GM19238 (cell line): Measurements from ENCODE around the gene RACK1.
"Not testable (repeated sequence)": the region's sequence is repeated elsewhere in the genome, so short reads cannot be mapped to it uniquely, and the experiment has no call there.

Experiments
- DNase-seq: peaks from one replicate; pipeline ENCODE4 v3.0.0; 2011; ENCODE audit warnings: low spot score; ENCODE audit not compliant: insufficient read length

Gene RACK1

DNA sequence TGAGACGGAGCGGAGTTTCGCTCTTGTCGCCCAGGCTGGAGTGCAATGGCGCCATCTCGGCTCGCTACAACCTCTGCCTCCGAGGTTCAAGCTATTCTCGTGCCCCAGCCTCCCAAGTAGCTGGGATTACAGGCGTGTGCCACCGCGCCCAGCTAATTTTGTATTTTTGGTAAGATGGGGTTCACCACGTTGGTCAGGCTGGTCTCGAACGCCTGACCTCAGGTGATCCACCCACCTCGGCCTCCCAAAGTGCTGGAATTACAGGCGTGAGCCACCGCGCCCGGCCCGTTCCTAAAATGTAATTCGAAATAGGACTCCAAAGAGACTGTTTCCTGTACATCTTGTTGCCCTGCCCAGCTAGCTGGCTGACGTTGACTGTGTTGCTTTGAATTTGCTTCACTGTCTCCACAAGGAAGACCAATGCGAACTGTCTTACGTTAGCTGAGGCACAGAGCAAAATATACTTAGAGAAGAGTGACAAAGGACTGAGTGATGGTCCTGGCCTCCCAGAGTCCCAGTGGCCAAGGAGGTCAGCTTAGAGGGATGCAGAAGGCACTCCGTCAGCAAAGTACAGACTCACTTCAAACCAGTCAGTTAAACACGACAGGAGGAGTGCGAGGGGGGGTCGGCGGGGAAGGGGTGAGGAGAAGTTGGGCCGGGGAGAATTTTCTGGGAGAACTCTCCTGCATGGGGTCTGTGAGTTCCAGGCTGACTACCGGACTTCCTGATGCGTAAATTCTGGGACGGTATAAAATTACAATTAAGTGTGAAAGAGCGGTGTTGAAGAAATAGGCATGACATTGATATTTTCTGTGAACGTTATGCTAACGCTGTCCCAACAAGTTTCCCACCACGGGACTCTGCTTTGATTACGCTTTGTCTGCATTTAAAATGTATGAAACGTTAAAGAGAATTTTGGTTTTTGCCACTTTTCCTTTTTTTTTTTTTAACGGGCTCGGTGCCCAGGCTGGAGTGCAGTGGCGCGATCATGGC is 27.4 kb downstream of the RACK1 start:
- no peak for DNase-seq

- not testable (repeated sequence) for DNase-seq
Measured at GRCh38 chr5:181214249-181214648, 29.5 kb downstream of the RACK1 start.

DNA sequence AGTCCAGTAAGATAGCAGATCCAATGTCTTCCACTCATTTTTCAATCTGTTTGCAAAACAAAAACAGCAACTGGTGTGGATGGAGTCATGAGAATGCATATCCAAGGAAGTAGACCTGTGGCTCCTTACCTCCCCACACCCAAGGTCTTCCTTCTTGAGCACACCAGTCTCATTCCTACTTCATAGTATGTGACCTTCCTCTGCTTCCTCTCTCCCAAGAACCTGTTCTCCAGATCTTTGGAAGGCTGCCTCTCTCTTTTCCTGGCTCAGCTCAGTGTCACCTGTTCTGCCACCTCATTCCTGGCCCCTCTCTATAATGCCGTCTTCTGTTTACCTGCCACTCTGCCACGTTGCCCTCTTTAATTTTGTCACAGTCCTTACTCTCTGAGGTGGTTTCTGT is 30.8 kb downstream of the RACK1 start:
- no peak for DNase-seq

GRCh38 chr5:181212080-181212479 is 31.6 kb downstream of the RACK1 start:
- DNase-seq = no peak

- no peak for DNase-seq
Measured at GRCh38 chr5:181211208-181211607, 32.5 kb downstream of the RACK1 start.

DNA sequence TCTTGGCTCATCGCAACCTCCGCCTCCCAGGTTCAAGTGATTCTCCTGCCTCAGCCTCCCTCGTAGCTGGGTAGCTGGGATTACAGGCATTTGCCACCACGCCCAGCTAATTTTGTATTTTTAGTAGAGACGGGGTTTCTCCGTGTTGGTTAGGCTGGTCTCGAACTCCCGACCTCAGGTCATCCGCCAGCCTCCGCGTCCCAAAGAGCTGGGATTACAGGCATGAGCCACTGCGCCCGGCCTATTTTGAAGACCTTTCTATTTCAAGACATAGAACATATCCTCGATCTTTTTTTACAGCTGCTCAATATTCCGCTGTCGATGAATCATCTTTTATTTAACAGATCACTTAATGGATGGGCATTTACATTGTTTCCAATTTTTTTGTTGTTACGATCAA is 33.0 kb downstream of the RACK1 start:
- not testable (repeated sequence) for DNase-seq

- DNase-seq = not testable (repeated sequence)
Measured at GRCh38 chr5:181210148-181210547, 33.6 kb downstream of the RACK1 start.

DNA sequence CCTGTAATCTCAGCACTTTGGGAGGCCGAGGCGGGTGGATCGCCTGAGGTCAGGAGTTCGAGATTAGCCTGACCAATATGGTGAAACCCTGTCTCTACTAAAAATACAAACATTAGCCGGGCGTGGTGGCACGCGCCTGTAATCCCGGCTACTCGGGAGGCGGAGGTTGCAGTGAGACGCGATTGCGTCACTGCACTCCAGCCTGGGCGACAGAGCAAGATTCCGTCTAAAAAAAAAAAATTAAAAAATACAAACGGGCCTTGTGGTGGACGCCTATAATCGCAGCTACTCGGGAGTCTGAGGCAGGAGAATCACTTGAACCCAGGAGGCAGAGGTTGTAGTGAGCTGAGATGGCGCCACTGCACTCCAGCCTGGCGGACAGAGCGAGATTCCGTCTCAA is 34.7 kb downstream of the RACK1 start:
- DNase-seq = not testable (repeated sequence)

DNA sequence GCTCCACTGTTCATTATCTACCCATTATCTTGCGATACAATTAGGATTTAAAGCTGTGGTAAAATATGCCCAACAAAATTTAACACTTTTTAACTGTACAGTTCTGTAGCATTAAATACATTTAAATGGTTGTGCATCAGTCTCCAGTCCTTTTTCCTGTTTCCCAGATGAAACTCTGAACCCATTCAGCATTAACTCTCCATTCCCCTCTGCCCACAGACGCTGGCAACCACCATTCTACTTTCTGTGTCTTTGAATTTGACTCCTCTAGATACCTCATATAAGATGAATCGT is 35.8 kb downstream of the RACK1 start:
- DNase-seq = no peak

- DNase-seq = no peak
Measured at GRCh38 chr5:181207214-181207959, 36.3 kb downstream of the RACK1 start.

GRCh38 chr5:181205761-181206649 is 37.7 kb downstream of the RACK1 start:
- peak; percentile 16 for DNase-seq

DNA sequence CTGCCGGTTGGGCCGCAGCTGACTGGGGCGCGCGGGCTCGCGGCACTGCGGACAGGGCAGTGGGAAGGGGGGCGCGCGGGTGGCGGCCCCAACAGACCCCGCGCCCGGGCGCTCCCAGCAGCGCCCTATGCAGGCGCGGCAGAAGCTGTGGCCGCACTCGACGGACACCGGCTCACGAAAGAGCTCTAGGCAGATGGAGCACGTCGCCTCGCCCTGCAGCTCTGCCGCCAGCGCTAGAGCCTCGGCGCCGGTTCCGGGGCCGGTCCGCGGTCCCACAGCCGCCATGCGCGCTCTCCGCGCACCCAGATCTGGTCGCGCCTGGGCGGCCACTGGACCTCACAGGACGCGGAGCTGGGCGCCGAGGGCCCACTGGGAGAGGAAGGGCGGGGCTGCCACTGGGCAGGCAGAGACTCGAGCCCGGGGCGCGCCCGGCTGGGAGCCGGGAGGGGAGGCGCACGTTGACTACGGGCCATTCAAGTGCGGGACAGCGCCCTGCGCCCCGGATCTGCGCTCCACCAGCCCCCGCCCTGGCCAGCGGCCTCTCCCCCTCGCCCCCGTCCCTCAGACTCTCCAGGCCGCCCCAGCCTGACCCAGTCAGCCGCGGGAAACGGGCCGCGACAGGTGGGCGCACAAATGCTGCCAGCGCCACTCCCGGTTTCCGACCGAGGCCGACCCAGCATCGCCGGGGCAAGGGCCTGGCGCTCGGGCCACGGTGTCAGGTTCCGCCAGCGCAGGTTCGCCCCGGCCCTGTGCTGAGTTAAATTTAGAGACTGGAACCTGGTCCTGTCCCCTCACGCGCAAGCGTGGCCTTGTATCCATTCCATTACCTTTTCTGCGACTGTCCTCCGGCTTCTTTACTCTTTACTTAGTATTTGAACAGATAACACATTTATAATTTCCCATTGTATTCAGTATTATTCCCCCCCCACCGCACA is 38.6 kb downstream of the RACK1 start, which contains the start of gene TRIM7:
TSS of gene TRIM7 (minus strand) at position 371 of the 935 bp plus-strand sequence. CDS start at position 285, 86 bp downstream.
- peak; percentile 32 for DNase-seq

DNA sequence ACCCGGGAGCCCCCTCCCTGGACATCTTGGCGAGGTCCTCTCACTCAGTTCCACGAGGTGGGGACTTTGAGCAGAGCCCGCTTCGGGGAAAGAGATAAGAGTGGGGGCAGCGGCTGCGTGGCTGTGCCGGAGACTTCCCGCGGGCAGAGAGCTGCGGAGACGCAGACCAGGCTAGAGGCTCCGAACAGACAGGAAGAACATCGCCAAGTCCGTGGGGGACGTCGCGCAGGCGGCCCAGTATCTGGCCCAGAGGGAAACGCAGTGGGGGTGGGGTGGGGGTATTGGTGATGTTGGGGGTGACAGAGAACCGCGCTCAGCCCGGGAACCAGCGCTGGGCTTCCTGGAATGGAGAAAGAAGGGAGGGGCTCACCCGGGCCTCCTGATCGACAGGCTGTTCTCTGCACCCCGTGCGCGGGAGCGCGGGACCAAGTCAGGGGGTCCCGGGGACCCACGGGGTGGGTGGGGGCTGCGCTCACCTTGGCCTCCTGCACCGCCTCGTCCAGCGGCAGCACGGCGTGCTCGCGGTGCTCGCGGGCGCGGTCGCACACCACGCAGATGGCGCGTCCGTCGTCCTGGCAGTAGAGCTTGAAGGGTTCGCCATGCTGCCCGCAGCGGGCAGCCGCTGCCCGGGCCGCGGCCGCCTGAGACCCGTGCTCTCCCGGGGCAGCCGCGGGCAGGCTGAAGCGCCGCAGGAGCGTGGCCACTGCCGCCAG is 39.4 kb downstream of the RACK1 start:
- peak; percentile 16 for DNase-seq

DNA sequence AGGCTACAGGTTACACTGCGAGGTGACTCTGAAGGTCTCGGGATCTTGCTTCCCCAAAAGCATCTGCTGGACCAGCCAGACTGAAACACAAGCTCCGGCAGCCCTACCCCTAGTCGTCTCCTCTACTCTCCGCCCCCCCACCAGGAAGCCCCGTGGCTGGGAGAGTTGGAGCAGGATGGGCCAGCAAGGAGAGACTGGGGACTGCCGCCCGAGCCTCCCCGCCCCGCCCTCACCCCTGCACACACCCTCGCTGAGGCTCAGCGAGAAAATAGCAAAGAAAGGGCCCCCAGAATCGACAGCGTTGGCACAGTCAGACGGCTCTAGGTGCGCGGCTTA is 40.0 kb downstream of the RACK1 start:
- DNase-seq = no peak

- no peak for DNase-seq
Measured at GRCh38 chr5:181203093-181203711, 40.5 kb downstream of the RACK1 start.

DNA sequence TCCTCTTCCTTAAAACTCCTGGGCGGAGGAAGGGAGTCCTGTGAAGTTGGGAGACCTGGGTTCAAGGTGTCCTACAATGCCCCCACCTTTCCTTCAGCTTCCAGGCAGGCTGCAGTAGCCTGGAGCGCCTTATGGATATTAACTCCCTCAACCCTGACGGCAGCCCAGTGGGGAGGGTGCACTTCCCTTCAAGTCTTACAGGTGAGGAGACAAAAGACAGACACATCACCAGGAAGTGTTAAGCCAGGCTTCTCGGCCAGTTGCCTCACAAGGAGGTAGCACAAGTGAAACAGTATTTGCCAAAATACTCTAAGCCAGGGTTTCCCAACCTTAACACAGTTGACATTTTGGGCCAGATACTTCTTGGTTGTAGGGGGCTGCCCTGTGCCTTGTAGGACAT is 42.9 kb downstream of the RACK1 start:
- no peak for DNase-seq

GRCh38 chr5:181199881-181200638 is 43.6 kb downstream of the RACK1 start:
- no peak for DNase-seq

DNA sequence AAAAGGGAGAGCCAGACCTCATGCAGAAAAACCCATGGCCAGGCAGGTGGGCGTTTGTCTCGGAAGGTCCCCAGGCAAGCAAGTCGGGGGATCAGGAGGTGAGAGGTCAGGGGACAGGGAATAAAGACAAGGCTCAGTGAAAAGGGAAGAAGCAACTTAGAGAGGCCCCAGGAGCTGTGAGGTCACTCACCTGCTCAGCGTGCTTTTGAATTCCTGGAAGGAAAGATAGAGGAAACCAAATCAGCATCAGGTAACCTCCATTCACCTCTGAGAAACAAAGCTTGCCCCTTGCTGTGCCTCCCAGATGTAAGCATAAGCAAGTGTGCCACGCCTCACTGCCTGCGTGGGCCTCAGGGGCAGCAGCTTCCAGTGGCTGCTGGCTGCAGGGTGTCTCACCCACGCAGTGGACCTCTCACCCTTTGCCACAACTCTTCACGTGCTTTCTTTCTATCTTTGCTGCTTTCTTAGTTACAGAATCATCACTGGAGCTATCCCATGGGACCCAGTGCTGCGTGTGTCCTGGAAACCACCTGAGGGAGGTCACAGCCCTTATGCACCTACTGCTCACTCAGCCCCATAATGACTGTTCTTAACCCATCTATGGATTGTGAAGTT is 44.7 kb downstream of the RACK1 start:
- DNase-seq = peak; percentile 60
